Thyroid gland (tissue), 4 donors: ENCODE results near the gene CLDN9. TPM values are rescaled to one million over a fixed set of nuclear protein-coding genes. Genes with fewer than 3 reads are reported as not detected.
A peak's percentile ranks its signal among the peaks of the same experiment; 100 is the strongest.

Experiments
- DNase-seq, 2 donors: peaks; one replicate each; pipeline ENCODE4 v3.0.0-alpha.2; 2019
- H3K27ac ChIP-seq, 3 donors: fragments of 200-600 bp; sonication (generic); 1 replicate in 2 of 3; 2 replicates in 1 of 3; pipeline ENCODE4 v1.5.1; 2016 to 2019; ENCODE audit warnings: mild to moderate bottlenecking in 1 of 3, moderate library complexity in 1 of 3
- H3K27me3 ChIP-seq: fragments of 200-600 bp; sonication (generic); one replicate; pipeline ENCODE4 v1.5.1; 2019
- H3K36me3 ChIP-seq, 2 donors: fragments of 200-600 bp; sonication (generic); one replicate each; pipeline ENCODE4 v1.5.1; 2016 to 2019
- H3K4me1 ChIP-seq, 2 donors: fragments of 200-600 bp; sonication (generic); one replicate each; pipeline ENCODE4 v1.5.1; 2017 to 2019
- H3K4me3 ChIP-seq, 3 donors: fragments of 200-600 bp; sonication (generic); replicated peaks in 1 of 3; 1 replicate in 2 of 3; 2 replicates in 1 of 3; pipeline ENCODE4 v1.5.1; 2016; ENCODE audit warnings: mild to moderate bottlenecking in 1 of 3
- H3K9me3 ChIP-seq: fragments of 200-600 bp; sonication (generic); one replicate; pipeline ENCODE4 v1.5.1; 2017
- CTCF ChIP-seq, 6 experiments: fragments of 200-600 bp in 3 of 6; fragments of 450-650 bp in 3 of 6; sonication (generic) in 3 of 6; IDR thresholded peaks; one replicate each; pipeline ENCODE4 v1.5.1; 2016 to 2019; ENCODE audit warnings: antibody characterized with exemption in 6 of 6, mild to moderate bottlenecking in 2 of 6, inconsistent platforms in 1 of 6, moderate library complexity in 1 of 6
- POLR2A ChIP-seq, 2 donors: fragments of 450-650 bp; IDR thresholded peaks; one replicate each; pipeline ENCODE4 v1.6.1; 2017; ENCODE audit warnings: antibody characterized with exemption in 2 of 2, mild to moderate bottlenecking in 2 of 2, moderate library complexity in 1 of 2
- WGBS, 2 donors: methylation state at CpG; one replicate each; pipeline ENCODE4 v1.1.5; 2017; 5-methylcytosine and 5-hydroxymethylcytosine counted together
- intact Hi-C: fragments of 100-400 bp; cut with DNase I; formaldehyde crosslinking; loops from one replicate; pipeline ENCODE4 v1.15.1; 2023
- total RNA-seq, 4 donors: library from RNA; depleted of rRNA; stranded (reverse); fragments of >200 nt; gene quantifications; one replicate each; pipeline ENCODE4 v1.2.3, GENCODE V29; 2016

The CLDN9 gene
- total RNA-seq, 4 donors from 2014 or later = 0.33 TPM; not detected in 3

- intact Hi-C loops = no loop called here
- Histone ChIP-seq H3K36me3 (no peaks in the 10 kb centered on the region), H3K9me3 (no peaks in the 10 kb centered on the region), H3K27me3 (no peaks in the 10 kb centered on the region), H3K4me3 (peak within 1 kb of the TSS; percentile 8 to 61 (median 40)), H3K27ac (peak within 1 kb of the TSS; percentile 57 to 77 (median 61)), H3K4me1 (peaks cover 8 to 20% of the 10 kb centered on the region in 2 donors)
- DNase-seq = peak; percentile 90 to 91
- 15 to 50% methylated on average over 10 to 34 of the region's 91 CpGs for WGBS, 2 donors
- TF ChIP-seq POLR2A (IDR thresholded peaks at IDR 0.05) (peak; percentile 79 to 88), CTCF (IDR thresholded peaks at IDR 0.05) (no peak)
These were observed 32.2 kb upstream of the CLDN9 start, which contains the start of gene PKMYT1 for GRCh38 chr16:2980227-2981176. Gene PKMYT1 (minus strand): TSS chr16:2980446. CDS start chr16:2979657, 789 bp downstream.

- TF ChIP-seq POLR2A (IDR thresholded peaks at IDR 0.05) (no peak), CTCF (IDR thresholded peaks at IDR 0.05) (no peak)
- Histone ChIP-seq H3K27ac (no peak overlapping the region), H3K4me1 (peaks cover 8 to 24% of the 10 kb centered on the region in 2 donors), H3K36me3 (no peaks in the 10 kb centered on the region), H3K4me3 (no peak overlapping the region), H3K9me3 (no peaks in the 10 kb centered on the region), H3K27me3 (no peaks in the 10 kb centered on the region)
- intact Hi-C loops = no loop called here
- 54 to 58% methylated on average over 32 to 33 of the region's 33 CpGs for WGBS, 2 donors
- DNase-seq = no peak
These were observed 31.4 kb upstream of the CLDN9 start for GRCh38 chr16:2981177-2981898.

- Histone ChIP-seq H3K4me1 (peaks cover 8 to 24% of the 10 kb centered on the region in 2 donors), H3K27me3 (no peaks in the 10 kb centered on the region), H3K9me3 (no peaks in the 10 kb centered on the region), H3K27ac (no peak overlapping the region), H3K36me3 (no peaks in the 10 kb centered on the region), H3K4me3 (no peak overlapping the region)
- DNase-seq = no peak
- intact Hi-C loops = no loop called here
- TF ChIP-seq CTCF (IDR thresholded peaks at IDR 0.05) = no peak
- TF ChIP-seq POLR2A (IDR thresholded peaks at IDR 0.05) = no peak
- WGBS, 2 donors = 75 to 84% methylated on average over 4 of the region's 4 CpGs
These were observed 30.8 kb upstream of the CLDN9 start for GRCh38 chr16:2981899-2982250.

- DNase-seq = no peak
- no peaks in the 10 kb centered on the region for H3K27me3 ChIP-seq
- no peaks in the 10 kb centered on the region for H3K9me3 ChIP-seq
- intact Hi-C loops = no loop called here
- H3K4me1 ChIP-seq = peaks cover 8 to 22% of the 10 kb centered on the region in 2 donors
- 85 to 88% methylated on average over 5 of the region's 5 CpGs for WGBS, 2 donors
- no peak overlapping the region for H3K27ac ChIP-seq
- TF ChIP-seq POLR2A (IDR thresholded peaks at IDR 0.05) (no peak), CTCF (IDR thresholded peaks at IDR 0.05) (no peak)
- no peaks in the 10 kb centered on the region for H3K36me3 ChIP-seq
- no peak overlapping the region for H3K4me3 ChIP-seq
These were observed 30.3 kb upstream of the CLDN9 start for GRCh38 chr16:2982402-2982801.
